ENCODE measurements around the gene CIPC.

- TF ChIP-seq CTCF (IDR thresholded peaks at IDR 0.05; ENCODE audit: insufficient read depth, low read length, poor library complexity, severe bottlenecking) (no peak), EZH2phosphoT487 (conservative IDR thresholded peaks at IDR 0.05; ENCODE audit: low read length) (no peak)
These were observed 54.0 kb downstream of the CIPC start for GRCh38 chr14:77151918-77152588.

Data from SU-DHL-6 (cell line).